Body of pancreas (tissue), 4 donors: Measurements from ENCODE around the gene AOAH. TPM values are rescaled to one million over a fixed set of nuclear protein-coding genes. Genes with fewer than 3 reads are reported as not detected.

Source experiments
- ATAC-seq: fragments of 150-250 bp; one replicate; pipeline ENCODE4 v1.9.1; 2016
- DNase-seq, 4 donors: peaks; one replicate each; pipeline ENCODE4 v3.0.0-alpha.2; 2019
- H3K27ac ChIP-seq, 4 donors: fragments of 200-600 bp; sonication (generic); 1 replicate in 3 of 4; 2 replicates in 1 of 4; pipeline versions ENCODE4 v1.5.1 to v1.6.1; 2016 to 2019; ENCODE audit warnings: mild to moderate bottlenecking in 1 of 4, mixed read lengths in 1 of 4, moderate library complexity in 1 of 4
- H3K27me3 ChIP-seq, 2 donors: fragments of 200-600 bp; sonication (generic); one replicate each; pipeline ENCODE4 v1.6.0; 2016; ENCODE audit warnings: mild to moderate bottlenecking in 1 of 2
- H3K36me3 ChIP-seq, 2 donors: fragments of 200-600 bp; sonication (generic); replicated peaks in 1 of 2; 2 replicates each; pipeline ENCODE4 v1.5.1; 2016; ENCODE audit warnings: low read depth in 2 of 2; ENCODE audit not compliant: insufficient read depth in 1 of 2
- H3K4me1 ChIP-seq: fragments of 200-600 bp; sonication (generic); one replicate; pipeline ENCODE4 v1.6.0; 2016
- H3K4me3 ChIP-seq, 2 donors: fragments of 200-600 bp; sonication (generic); 1 replicate in 1 of 2; 2 replicates in 1 of 2; pipeline ENCODE4 v1.5.1; 2016 to 2019
- H3K9me3 ChIP-seq, 3 donors: fragments of 200-600 bp; sonication (generic); 1 replicate in 2 of 3; 2 replicates in 1 of 3; pipeline ENCODE4 v1.5.1; 2016
- POLR2A ChIP-seq, 3 donors: fragments of 450-650 bp; IDR thresholded peaks; one replicate each; pipeline ENCODE4 v1.6.1; 2016; ENCODE audit warnings: antibody characterized with exemption in 3 of 3, mild to moderate bottlenecking in 2 of 3
- WGBS, 2 donors: methylation state at CpG; one replicate each; pipeline ENCODE4 v1.1.5; 2017; 5-methylcytosine and 5-hydroxymethylcytosine counted together
- intact Hi-C: fragments of 100-400 bp; cut with DNase I; formaldehyde crosslinking; loops from one replicate; pipeline ENCODE4 v1.15.1; 2023
- total RNA-seq, 2 donors: library from RNA; depleted of rRNA; stranded (reverse); fragments of >200 nt; gene quantifications; one replicate each; pipeline ENCODE4 v1.1.0, GENCODE V29; 2016
- TF ChIP-seq, protein P1 (sequence below), 7 experiments: fragments of 450-650 bp in 4 of 7; fragments of 200-600 bp in 3 of 7; sonication (generic) in 3 of 7; IDR thresholded peaks; one replicate each; pipeline ENCODE4 v1.5.1; 2016 to 2019; ENCODE audit warnings: antibody characterized with exemption in 7 of 7

The AOAH gene
- total RNA-seq, 2 donors from 2014 or later = 4.9 to 6.2 TPM

DNA sequence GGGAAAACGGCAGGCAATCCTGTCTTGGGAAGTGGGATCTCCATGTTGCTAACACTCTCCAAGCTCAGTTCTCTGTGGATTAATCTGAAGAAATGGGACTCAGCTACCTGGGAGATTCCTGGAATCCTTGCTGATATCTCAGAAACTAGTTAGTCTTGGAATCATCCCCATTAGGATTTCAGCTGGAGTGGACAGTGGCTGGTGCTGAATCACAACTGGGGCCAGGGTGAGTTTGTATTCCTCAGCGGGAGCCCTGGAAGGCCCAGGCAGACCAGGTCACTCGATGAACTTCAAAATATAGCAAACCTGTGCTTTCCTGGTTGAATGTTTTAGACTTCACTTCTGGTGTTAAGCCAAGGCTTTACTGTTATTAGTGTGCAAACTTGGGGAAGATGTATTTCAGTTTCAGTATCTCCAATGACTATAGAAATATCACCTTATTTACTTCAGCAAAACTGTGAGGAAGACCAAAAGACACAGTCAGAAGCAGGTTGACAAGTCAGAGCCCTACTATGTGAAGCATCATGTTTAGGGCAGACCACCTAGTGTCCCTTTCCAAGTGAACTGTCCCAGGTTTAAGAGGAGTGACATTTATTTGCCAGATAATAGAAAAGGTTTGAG, 126.1 kb downstream of the AOAH start:
- H3K27me3 ChIP-seq = no peaks in the 10 kb centered on the region
- 85 to 90% methylated on average over 3 of the region's 3 CpGs for WGBS, 2 donors
- ATAC-seq = no peak
- TF ChIP-seq POLR2A (IDR thresholded peaks at IDR 0.05) = no peak
- TF ChIP-seq, protein P1, sequence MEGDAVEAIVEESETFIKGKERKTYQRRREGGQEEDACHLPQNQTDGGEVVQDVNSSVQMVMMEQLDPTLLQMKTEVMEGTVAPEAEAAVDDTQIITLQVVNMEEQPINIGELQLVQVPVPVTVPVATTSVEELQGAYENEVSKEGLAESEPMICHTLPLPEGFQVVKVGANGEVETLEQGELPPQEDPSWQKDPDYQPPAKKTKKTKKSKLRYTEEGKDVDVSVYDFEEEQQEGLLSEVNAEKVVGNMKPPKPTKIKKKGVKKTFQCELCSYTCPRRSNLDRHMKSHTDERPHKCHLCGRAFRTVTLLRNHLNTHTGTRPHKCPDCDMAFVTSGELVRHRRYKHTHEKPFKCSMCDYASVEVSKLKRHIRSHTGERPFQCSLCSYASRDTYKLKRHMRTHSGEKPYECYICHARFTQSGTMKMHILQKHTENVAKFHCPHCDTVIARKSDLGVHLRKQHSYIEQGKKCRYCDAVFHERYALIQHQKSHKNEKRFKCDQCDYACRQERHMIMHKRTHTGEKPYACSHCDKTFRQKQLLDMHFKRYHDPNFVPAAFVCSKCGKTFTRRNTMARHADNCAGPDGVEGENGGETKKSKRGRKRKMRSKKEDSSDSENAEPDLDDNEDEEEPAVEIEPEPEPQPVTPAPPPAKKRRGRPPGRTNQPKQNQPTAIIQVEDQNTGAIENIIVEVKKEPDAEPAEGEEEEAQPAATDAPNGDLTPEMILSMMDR (IDR thresholded peaks at IDR 0.05) = no peak
- H3K36me3 ChIP-seq = no peaks in the 10 kb centered on the region
- no peak for DNase-seq
- no peak overlapping the region for H3K4me3 ChIP-seq
- peaks cover 12% of the 10 kb centered on the region for H3K4me1 ChIP-seq
- no peak overlapping the region for H3K27ac ChIP-seq
- no peaks in the 10 kb centered on the region for H3K9me3 ChIP-seq
- intact Hi-C loops = no loop called here

DNA sequence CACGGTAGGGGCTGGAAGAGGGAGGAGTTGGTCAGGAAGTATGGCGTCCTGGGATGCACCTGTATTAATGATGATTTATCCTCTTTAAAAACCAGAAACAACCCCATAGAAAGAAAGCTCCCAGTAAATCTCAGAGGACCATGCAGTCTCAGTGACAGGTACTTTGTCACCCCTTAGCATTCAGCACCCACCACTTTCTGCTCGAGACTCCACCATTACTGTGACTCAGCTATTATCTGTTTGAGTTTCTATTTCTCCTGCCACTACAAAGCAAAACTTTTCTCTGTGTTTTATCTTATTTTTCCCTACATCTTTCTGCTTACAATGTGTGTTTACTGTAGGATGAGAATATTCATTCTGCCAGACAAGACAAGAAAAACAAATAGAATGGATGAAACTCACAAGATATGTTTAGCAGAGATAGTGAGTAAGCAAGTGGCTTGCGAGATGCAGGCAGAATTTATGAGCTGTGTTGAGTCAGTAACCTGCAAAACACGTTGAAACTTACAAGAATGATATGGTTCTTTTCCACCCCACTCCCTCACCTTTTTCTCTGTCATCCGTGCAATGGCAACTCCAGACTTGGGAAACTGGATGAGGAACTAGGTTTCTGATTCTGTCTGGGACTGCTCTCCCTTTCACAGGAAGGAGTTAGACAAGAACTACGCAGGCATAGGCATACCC, 127.1 kb downstream of the AOAH start:
- Histone ChIP-seq H3K27ac (no peak overlapping the region), H3K4me3 (no peak overlapping the region), H3K27me3 (no peaks in the 10 kb centered on the region), H3K9me3 (no peaks in the 10 kb centered on the region), H3K4me1 (peaks cover 12% of the 10 kb centered on the region), H3K36me3 (no peaks in the 10 kb centered on the region)
- no peak for ATAC-seq
- 70 to 71% methylated on average over 7 of the region's 7 CpGs for WGBS, 2 donors
- intact Hi-C loops = no loop called here
- DNase-seq = no peak
- TF ChIP-seq POLR2A (IDR thresholded peaks at IDR 0.05) = no peak
- TF ChIP-seq, protein P1 (IDR thresholded peaks at IDR 0.05) = no peak

DNA sequence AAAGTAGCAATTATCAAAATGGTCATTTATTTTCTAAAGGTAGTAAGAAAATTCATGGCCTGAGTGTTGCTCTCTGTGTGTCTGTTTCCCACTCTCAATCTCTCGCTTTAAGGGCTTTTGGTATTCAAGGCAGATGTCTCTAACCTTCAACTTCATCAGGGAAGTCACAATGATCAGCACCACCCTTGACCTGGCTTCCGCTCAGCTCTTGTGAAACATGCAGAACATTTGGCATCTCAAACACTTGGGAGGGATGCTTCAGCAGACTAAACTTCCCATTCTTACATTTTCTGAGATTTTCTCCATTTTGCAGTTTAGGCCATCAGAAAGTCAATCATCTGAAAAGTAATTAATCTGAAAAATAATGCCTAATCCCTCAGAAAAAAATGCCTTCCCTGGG, 129.8 kb downstream of the AOAH start:
- intact Hi-C loops = no loop called here
- ATAC-seq (no peak), DNase-seq (no peak)
- 94 to 96% methylated on average over 2 of the region's 2 CpGs for WGBS, 2 donors
- Histone ChIP-seq H3K4me1 (no peaks in the 10 kb centered on the region), H3K27me3 (no peaks in the 10 kb centered on the region), H3K36me3 (no peaks in the 10 kb centered on the region), H3K9me3 (no peaks in the 10 kb centered on the region), H3K4me3 (no peak overlapping the region), H3K27ac (no peak overlapping the region)
- TF ChIP-seq, protein P1 (IDR thresholded peaks at IDR 0.05) = no peak
- TF ChIP-seq POLR2A (IDR thresholded peaks at IDR 0.05) = no peak

DNA sequence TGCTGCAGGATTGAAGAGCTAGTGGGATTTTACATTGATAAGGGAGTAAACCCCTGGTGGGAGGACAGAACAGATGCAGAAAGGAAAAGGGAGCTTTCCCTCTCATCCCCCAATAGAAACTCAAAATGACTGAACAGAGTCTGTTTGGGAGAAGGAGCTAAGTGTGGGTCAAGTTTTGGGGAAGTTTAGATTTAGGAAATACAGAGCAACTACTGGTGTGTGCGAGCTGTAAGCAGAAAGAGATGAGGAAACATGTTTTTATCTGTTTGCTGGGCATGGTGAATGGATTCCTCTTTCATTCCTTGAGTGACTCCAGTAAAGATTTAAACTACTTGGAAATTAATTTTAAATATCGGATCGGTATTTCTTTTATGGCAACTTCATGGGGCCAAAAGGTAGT, 132.7 kb downstream of the AOAH start:
- intact Hi-C loops = no loop called here
- no peak for DNase-seq
- H3K4me1 ChIP-seq = no peaks in the 10 kb centered on the region
- no peaks in the 10 kb centered on the region for H3K9me3 ChIP-seq
- no peak overlapping the region for H3K27ac ChIP-seq
- whole genome bisulfite sequencing, 2 donors = 82 to 87% methylated on average over 3 of the region's 3 CpGs
- ATAC-seq = no peak
- no peaks in the 10 kb centered on the region for H3K27me3 ChIP-seq
- H3K36me3 ChIP-seq = no peaks in the 10 kb centered on the region
- no peak for TF ChIP-seq POLR2A (IDR thresholded peaks at IDR 0.05)
- TF ChIP-seq, protein P1 (IDR thresholded peaks at IDR 0.05) = no peak
- H3K4me3 ChIP-seq = no peak overlapping the region

DNA sequence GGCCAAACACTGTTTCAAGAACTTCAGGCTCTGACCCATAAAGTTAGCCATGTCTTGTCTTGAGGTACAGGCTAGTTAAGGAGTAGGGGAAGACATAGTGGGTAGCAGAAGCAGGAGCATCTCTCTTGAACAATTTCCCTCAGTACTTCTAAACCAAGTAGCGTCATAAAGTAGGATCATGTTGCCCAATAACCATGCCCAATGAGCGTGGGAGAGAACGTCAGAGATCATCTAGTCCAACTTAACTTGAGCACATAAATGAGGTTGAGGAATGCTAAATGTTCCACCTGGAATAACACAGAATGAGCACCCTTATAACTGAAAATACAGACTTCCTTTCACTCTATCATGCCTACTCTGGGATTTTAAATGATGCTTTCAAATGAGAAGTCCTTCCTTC, 134.9 kb downstream of the AOAH start:
- WGBS, 2 donors = 85 to 96% methylated on average over 3 of the region's 3 CpGs
- H3K9me3 ChIP-seq = no peaks in the 10 kb centered on the region
- H3K27ac ChIP-seq = no peak overlapping the region
- no peaks in the 10 kb centered on the region for H3K27me3 ChIP-seq
- intact Hi-C loops = no loop called here
- no peaks in the 10 kb centered on the region for H3K4me1 ChIP-seq
- no peak for DNase-seq
- no peaks in the 10 kb centered on the region for H3K36me3 ChIP-seq
- no peak for TF ChIP-seq POLR2A (IDR thresholded peaks at IDR 0.05)
- TF ChIP-seq, protein P1 (IDR thresholded peaks at IDR 0.05) = no peak
- ATAC-seq = no peak
- no peak overlapping the region for H3K4me3 ChIP-seq
